ENCODE results near the gene CTU1.
"Not testable (repeated sequence)": the region's sequence is repeated elsewhere in the genome, so short reads cannot be mapped to it uniquely, and the experiment has no call there.

The CTU1 gene

GRCh38 chr19:51108066-51108804, at the start of gene CTU1:
Gene CTU1, minus strand, starts transcription at chr19:51108409. Its CDS starts 3,840 bp downstream, at chr19:51104569.
- peak; percentile 99 for DNase-seq

GRCh38 chr19:51157265-51157664, 49.1 kb upstream of the CTU1 start:
- no peak for DNase-seq

GRCh38 chr19:51156710-51157109, 48.5 kb upstream of the CTU1 start:
- DNase-seq = no peak

- DNase-seq = no peak
These were observed 42.4 kb upstream of the CTU1 start for GRCh38 chr19:51150627-51151026.

- DNase-seq = no peak
These were observed 40.4 kb upstream of the CTU1 start for GRCh38 chr19:51148580-51148979.

DNA sequence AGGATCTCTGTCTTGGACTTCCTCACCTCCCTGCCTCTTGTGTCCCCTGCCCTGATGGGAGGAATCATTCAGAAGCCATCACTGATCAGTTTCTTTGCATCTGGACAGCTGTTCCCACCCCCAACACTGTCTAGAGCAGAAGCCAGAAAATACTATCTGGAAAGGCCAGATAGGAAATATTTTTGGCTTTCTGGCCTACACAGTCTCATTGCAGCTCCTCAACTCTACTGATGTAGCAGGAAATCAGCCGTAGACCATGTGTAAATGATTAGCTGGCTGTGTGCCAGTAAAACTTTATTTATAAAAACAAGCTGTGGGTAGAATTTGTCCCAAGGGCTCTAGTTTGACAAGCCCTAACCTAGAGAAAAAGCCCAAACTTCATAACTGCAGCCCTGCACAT, 39.5 kb upstream of the CTU1 start:
- no peak for DNase-seq

- DNase-seq = no peak
These were observed 38.5 kb upstream of the CTU1 start for GRCh38 chr19:51146751-51147150.

DNA sequence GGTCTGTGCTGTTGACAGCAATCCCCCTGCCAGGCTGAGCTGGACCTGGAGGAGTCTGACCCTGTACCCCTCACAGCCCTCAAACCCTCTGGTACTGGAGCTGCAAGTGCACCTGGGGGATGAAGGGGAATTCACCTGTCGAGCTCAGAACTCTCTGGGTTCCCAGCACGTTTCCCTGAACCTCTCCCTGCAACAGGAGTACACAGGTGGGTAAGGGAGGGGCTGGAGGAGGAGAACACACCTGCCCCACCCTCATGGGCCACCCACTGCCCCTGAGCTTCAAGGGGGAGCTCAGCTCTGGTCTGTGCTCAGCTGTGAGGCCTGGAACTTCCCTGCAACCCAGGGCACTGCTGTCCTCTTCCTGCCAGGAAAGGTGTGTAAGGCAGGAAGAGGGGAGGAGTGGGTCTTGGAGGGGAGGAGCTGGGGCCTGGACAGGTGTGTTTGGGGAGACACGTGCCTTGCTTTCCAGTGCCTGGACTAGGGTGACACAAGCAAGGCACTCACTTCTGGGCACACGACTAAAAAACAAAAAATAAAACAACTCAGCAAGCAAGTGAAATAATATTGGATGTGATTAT, 37.8 kb upstream of the CTU1 start:
- DNase-seq = no peak

GRCh38 chr19:51144482-51145045, 36.4 kb upstream of the CTU1 start:
- no peak for DNase-seq

GRCh38 chr19:51143486-51143885, 35.3 kb upstream of the CTU1 start:
- no peak for DNase-seq

DNA sequence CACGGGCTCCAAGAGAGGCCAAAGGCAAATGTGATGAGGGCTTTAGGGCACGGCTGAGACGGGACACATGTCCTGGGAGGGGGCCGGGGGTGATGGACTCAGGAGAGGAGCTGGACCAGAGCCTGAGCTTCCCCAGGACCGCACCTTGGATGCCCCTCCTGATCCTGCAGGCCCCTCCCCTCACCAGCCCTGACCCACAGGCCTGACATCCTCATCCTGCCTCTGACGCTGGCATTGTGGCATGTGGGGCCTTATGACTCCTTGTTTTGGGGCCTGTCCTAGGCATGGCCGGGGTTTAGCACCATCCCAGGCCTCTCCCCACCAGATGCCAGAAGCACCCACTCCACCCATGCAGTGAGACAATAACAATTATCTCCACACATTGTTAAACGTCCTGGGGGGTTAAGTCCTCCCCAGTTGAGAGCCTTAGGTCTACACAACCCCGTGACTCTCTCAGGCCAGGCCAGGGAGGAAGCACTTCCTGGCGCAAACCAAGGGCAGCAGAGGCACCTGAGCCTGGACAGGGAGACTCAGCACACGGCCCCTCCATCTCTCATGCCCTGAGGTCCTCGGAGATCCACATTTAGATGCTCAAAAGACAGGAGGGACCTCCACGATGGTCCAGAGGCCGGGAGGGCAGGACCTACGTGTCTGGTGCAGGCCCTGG, 34.7 kb upstream of the CTU1 start:
- DNase-seq = not testable (repeated sequence)

- no peak for DNase-seq
These were observed 33.9 kb upstream of the CTU1 start, which contains the start of gene SIGLEC7 for GRCh38 chr19:51142119-51142518. Gene SIGLEC7, plus strand, starts transcription at chr19:51142301. Its CDS starts 69 bp downstream, at chr19:51142370.

DNA sequence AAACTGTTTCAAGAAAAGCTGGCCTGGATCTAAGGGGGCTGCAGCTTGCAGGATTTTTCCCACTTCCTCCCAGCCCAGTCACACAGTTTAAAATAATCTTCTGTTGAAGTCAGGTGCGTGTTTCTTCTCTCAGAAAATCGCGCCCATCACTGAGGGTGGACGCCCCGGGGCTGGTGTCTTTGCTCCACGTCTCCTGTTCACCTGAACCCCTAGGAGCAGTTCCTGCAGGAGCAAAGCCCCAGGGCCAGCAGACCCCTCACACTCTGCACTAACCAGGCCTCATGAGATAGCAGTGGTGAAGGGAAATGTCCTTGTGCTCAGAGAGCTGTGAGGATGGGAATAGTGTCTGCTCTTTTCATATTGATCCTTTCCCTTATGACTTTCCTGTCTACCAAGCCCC, 33.0 kb upstream of the CTU1 start:
- no peak for DNase-seq

DNA sequence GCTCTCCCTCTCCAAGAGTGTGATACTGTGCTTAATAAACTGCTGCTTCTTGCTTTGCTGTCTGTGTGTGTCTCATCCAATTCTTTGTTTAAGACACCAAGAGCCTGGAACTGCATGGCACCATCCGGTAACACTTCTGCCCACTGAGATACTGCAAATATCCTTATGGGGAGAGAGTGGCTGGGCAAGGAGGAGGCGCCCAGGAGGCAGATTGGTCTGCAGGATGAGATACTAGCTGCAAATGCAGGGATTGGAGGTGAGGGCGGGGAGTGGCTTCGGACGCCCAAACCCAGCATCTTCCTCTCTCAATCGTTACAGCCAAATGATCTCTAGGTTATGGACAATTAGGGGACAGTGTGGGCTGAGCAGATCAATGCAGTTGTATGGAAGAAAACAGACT, 32.2 kb upstream of the CTU1 start:
- DNase-seq = no peak

DNA sequence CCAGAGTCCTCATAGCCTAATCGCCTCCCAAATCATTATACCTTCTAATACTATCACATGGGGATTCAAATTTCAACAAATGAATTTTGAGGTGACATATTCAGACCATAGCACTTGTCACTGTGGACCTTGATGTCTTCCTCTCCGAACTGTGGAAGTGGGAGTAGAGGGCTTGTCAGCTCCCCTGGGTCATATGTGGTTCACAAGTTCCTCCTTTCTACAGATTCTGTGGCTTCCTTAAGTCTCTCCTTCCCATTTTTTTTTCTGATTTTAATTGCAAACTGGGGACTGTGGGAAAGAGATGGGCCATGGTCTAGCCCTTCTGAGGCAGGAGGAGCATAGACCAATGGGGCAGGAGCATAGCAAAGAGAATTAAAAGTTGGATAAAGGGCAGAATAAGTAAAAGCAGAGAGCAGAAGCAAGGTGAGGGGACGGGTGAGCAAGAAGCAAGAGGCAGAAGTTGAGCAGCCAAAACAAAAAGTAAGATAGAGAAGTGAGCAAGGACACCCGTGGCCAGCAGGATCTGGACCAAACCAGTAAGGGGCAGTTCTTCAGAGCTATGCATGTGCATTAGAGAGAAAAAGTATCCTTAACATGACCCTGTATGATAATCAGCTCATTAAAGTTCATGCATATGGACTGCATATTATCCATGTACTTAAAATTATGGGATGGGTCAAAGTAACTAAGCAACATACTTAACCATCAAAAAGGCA, 31.2 kb upstream of the CTU1 start:
- DNase-seq = no peak

- DNase-seq = no peak
These were observed 30.4 kb upstream of the CTU1 start for GRCh38 chr19:51138549-51138979.

DNA sequence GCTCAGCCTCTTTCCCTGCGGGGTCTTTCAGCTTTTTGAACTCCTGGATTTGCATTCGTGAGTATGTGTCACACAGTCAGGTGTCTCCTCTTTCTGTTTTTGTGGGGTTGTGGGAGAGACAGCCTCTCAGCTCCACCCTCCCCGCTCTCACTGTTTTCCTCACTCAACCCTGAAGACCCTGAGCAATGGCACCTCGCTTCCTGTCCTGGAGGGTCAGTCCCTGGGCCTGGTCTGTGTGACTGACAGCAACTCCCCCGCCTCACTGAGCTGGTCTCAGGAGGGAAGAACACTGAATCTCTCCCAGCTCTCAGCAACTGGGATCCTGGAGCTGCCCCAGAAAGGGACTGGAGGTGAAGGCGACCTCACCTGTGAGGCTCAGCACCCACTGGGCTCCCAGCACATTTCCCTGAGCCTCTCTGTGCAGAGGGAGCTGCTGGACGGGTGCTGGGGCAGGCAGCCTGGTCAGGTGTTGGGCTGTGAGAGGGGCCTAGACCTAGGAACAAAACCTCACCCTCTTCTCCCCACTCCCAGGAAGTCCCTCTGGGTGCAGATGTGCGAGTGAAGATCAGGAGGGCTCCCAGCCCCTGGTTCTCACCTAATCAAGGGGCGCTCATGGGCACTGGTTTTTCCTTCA, 29.7 kb upstream of the CTU1 start:
- no peak for DNase-seq

- DNase-seq = no peak
These were observed 28.8 kb upstream of the CTU1 start for GRCh38 chr19:51136851-51137551.

DNA sequence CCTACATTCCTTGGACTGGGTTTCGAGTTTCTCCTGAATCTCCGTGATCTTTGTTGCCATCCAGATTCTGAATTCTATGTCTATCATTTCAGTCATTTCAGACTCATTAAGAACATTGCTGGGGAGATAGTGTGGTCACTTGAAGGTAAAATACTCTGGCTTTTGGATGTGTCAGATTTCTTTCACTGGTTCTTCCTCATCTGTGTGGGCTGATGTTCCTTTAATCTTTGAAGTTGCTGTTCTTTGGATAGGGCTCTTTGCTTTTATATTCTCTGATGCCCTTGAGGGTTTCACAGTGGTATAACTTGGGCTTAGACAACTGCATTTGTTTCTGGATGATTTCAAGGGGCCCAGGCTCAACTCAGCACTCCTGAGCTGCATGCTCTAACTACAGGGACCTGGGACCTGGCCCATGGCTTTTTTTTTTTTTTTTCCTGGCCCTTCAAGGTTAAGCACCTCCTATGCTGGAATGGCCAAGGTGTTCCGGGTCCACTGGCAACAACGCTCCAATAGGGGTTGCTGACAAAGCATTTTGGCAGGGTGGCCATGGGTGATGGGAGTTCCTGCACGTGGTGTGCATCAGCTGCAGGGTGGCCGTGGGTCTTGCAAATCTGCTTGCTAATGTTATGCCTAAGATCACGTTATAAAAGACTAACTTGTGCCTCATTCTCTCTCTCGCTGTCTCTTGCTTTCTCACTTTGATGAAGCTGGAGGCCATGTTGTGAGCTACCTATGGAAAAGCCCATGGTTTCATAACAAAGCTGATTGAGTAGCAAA, 28.0 kb upstream of the CTU1 start:
- DNase-seq = no peak

- no peak for DNase-seq
These were observed 26.8 kb upstream of the CTU1 start for GRCh38 chr19:51135004-51135403.
